HepG2 (cell line): Measurements from ENCODE around the gene FBXL2. TPM values are rescaled to one million over a fixed set of nuclear protein-coding genes. Genes with fewer than 3 reads are reported as not detected.
A peak's percentile ranks its signal among the peaks of the same experiment; 100 is the strongest.

Source experiments
- ATAC-seq: fragments of 200-7000 bp; cut with Tn5 transposase; 3 replicates; pipeline ENCODE4 v1.9.1; 2020; ENCODE audit warnings: mild to moderate bottlenecking, moderate library complexity
- BruUV-seq: library from RNA; stranded (reverse); fragments of 400-500 nt; replicated peaks from 2 replicates; lab custom pipeline; 2021; lab: Mats Ljungman, UMichigan
- CTCF ChIA-PET: fragments of 300-600 bp; formaldehyde crosslinking; extraction: SDS; loops from one replicate; lab custom pipeline; 2021; ENCODE audit warnings: low total read pairs, inconsistent platforms, low intra/inter-chr PET ratio; lab: Yijun Ruan, JAX
- POLR2A ChIA-PET: fragments of 350-600 bp; sonication (Branson Sonifier 250); formaldehyde crosslinking; loops from one replicate; lab custom pipeline; 2020; ENCODE audit warnings: antibody characterized with exemption, inconsistent platforms; lab: Yijun Ruan, JAX
- DNase-seq: peaks from one replicate; pipeline ENCODE4 v3.0.0-alpha.2; 2015; ENCODE audit warnings: low spot score
- FAIRE-seq: peaks from 3 replicates; lab custom pipeline; 2011; peaks lifted over from hg19 to GRCh38; lab: Jason Lieb, UNC
- H2AFZ ChIP-seq: one replicate; pipeline ENCODE4 v1.6.1; 2011; ENCODE audit warnings: low read length, inconsistent platforms
- H3K27ac ChIP-seq: fragments of 300-600 bp; 3 replicates; pipeline ENCODE4 v1.8.0; 2011; ENCODE audit warnings: mixed run types, mild to moderate bottlenecking, mixed read lengths, low read length, inconsistent platforms; ENCODE audit not compliant: insufficient read depth; ENCODE audit errors: extremely low read length
- H3K27me3 ChIP-seq, 2 experiments: fragments of 200-600 bp in 1 of 2; 2 replicates in 1 of 2; 3 replicates in 1 of 2; pipeline versions ENCODE4 v1.6.0 to v1.8.0; 2011; ENCODE audit warnings: low read length in 2 of 2, mild to moderate bottlenecking in 2 of 2, moderate library complexity in 2 of 2, inconsistent platforms in 1 of 2; ENCODE audit not compliant: insufficient read depth in 2 of 2, control insufficient read depth in 1 of 2
- H3K36me3 ChIP-seq, 2 experiments: fragments of 200-600 bp in 1 of 2; replicated peaks in 1 of 2; 2 replicates in 1 of 2; 3 replicates in 1 of 2; pipeline versions ENCODE4 v1.5.1 to v1.8.0; 2011; ENCODE audit warnings: low read length in 2 of 2, inconsistent platforms in 1 of 2; ENCODE audit not compliant: insufficient read depth in 2 of 2, control insufficient read depth in 1 of 2
- H3K4me1 ChIP-seq: 2 replicates; pipeline ENCODE4 v1.5.1; 2012; ENCODE audit warnings: low read length, inconsistent platforms; ENCODE audit not compliant: insufficient read depth
- H3K4me2 ChIP-seq: 2 replicates; pipeline ENCODE4 v1.6.0; 2011; ENCODE audit warnings: low read depth, low read length, inconsistent platforms
- H3K4me3 ChIP-seq, 3 experiments: fragments of 200-600 bp in 1 of 3; sonication (generic), shearing (Covaris generic) in 1 of 3; replicated peaks in 1 of 3; 2 replicates each; pipeline ENCODE4 v1.5.1; 2011 to 2016; ENCODE audit warnings: low read length in 3 of 3, inconsistent platforms in 2 of 3, low read depth in 2 of 3, mild to moderate bottlenecking in 2 of 3, control low read depth in 1 of 3, mixed read lengths in 1 of 3; ENCODE audit not compliant: insufficient read depth in 1 of 3
- H3K79me2 ChIP-seq: one replicate; pipeline ENCODE4 v1.6.1; 2011; ENCODE audit warnings: low read length, inconsistent platforms; ENCODE audit not compliant: insufficient read depth
- H3K9ac ChIP-seq: 2 replicates; pipeline ENCODE4 v1.6.0; 2011; ENCODE audit warnings: mild to moderate bottlenecking, low read depth, low read length, inconsistent platforms; ENCODE audit not compliant: insufficient read depth
- H3K9me3 ChIP-seq: 2 replicates; pipeline ENCODE4 v1.5.1; 2012; ENCODE audit warnings: mild to moderate bottlenecking, low read length
- H4K20me1 ChIP-seq: 2 replicates; pipeline ENCODE4 v1.6.0; 2011; ENCODE audit warnings: inconsistent platforms, mild to moderate bottlenecking, low read length, moderate library complexity; ENCODE audit not compliant: insufficient read depth
- JARID2 ChIP-seq: sonication (generic); formaldehyde crosslinking; IDR thresholded peaks from 2 replicates; pipeline ENCODE4 v1.8.1; 2023; ENCODE audit warnings: missing genetic modification reagents, inconsistent platforms; ENCODE audit not compliant: insufficient replicate concordance
- PBX3 ChIP-seq: sonication (generic); formaldehyde crosslinking; IDR thresholded peaks from 2 replicates; pipeline ENCODE4 v1.8.1; 2023; ENCODE audit warnings: missing genetic modification reagents, inconsistent platforms, borderline replicate concordance
- ZNF205 ChIP-seq: IDR thresholded peaks from 2 replicates; pipeline ENCODE4 v1.6.1; 2018; ENCODE audit warnings: missing biosample characterization, missing genetic modification reagents
- WGBS: methylation state at CpG from one replicate; pipeline ENCODE4 v1.1.6; 2017; ENCODE audit warnings: low lambda C conversion rate; 5-methylcytosine and 5-hydroxymethylcytosine counted together
- in situ Hi-C: cut with HindIII; loops from 2 replicates; pipeline ENCODE4 v1.10.0; 2017; ENCODE audit warnings: low pct_unique_long_range_greater_than_20kb; ENCODE audit not compliant: extremely low pct_ligation_motif_present
- intact Hi-C: fragments of 100-400 bp; cut with micrococcal nuclease; formaldehyde crosslinking; loops from one replicate; pipeline ENCODE4 v1.10.0; 2022; ENCODE audit not compliant: unreplicated experiment
- polyA plus RNA-seq, 8 experiments: library from polyadenylated mRNA; depleted of rRNA in 3 of 8; stranded (reverse) in 7 of 8; unstranded in 1 of 8; fragments of >200 nt; fragmentation: Illumina TruSeq in 4 of 8; extraction: Trizol in 4 of 8; gene quantifications; 2 replicates each; pipeline versions ENCODE4 v1.2.1 to v1.2.3, GENCODE V29; 2011 to 2016; ENCODE audit warnings: low read depth in 4 of 8, missing spikeins in 1 of 8, mixed read lengths in 1 of 8; ENCODE audit not compliant: insufficient read depth in 1 of 8
- total RNA-seq, 5 experiments: library from RNA; depleted of rRNA; stranded (reverse); fragments of >200 nt; fragmentation: Illumina TruSeq; extraction: Trizol; gene quantifications; 2 replicates each; pipeline ENCODE4 v1.2.3, GENCODE V29; 2016; ENCODE audit warnings: low read depth in 1 of 5

The FBXL2 gene
- total and polyA plus RNA-seq, 2 of the 13 experiments (the other 11 are each of a cell fraction or from before 2014, with no cell fraction given), result 1.8 to 5.0 TPM

GRCh38 chr3:33364531-33365128, 87.4 kb downstream of the FBXL2 start:
- no TSS peak for BruUV-seq

More at GRCh38 chr3:33364531-33365128, 87.4 kb downstream of the FBXL2 start:
- Histone ChIP-seq H3K79me2 (no peaks in the 10 kb centered on the region), H2AFZ (no peak overlapping the region), H3K9me3 (no peaks in the 10 kb centered on the region), H3K4me2 (no peak overlapping the region), H3K27me3 (no peaks in the 10 kb centered on the region), H3K27ac (no peak overlapping the region)
- intact Hi-C loops, result no loop called here
- peak; percentile 67 for ATAC-seq
- CTCF ChIA-PET, result no interaction called here
- in situ Hi-C loops, result loop anchor here (25.0 kb wide), 1 partner anchor 402 kb away; the partner anchor contains the start of gene CCR4
- 73% methylated on average over 10 of the region's 10 CpGs for WGBS
- no peak for FAIRE-seq
- no peak for TF ChIP-seq JARID2 (CRISPR knock-in tag)
- no peak for TF ChIP-seq PBX3
- peak; percentile 66; the same call in 1 of the 2 replicates for TF ChIP-seq ZNF205 (CRISPR knock-in tag)
- TF ChIP-seq, all 625 proteins: peak for 1
- H4K20me1 ChIP-seq, result no peaks in the 10 kb centered on the region
- no peak for DNase-seq
- no peak overlapping the region for H3K4me3 ChIP-seq
- H3K36me3 ChIP-seq, result no peaks in the 10 kb centered on the region
- H3K9ac ChIP-seq, result no peak overlapping the region
- POLR2A ChIA-PET, result no interaction called here
- peaks cover 19% of the 10 kb centered on the region for H3K4me1 ChIP-seq
